ENCODE data around the gene SHE. TPM values are rescaled to one million over a fixed set of nuclear protein-coding genes. Genes with fewer than 3 reads are reported as not detected.

SHE gene
- total RNA-seq, 1 experiment from 2014 or later, result not detected

DNA sequence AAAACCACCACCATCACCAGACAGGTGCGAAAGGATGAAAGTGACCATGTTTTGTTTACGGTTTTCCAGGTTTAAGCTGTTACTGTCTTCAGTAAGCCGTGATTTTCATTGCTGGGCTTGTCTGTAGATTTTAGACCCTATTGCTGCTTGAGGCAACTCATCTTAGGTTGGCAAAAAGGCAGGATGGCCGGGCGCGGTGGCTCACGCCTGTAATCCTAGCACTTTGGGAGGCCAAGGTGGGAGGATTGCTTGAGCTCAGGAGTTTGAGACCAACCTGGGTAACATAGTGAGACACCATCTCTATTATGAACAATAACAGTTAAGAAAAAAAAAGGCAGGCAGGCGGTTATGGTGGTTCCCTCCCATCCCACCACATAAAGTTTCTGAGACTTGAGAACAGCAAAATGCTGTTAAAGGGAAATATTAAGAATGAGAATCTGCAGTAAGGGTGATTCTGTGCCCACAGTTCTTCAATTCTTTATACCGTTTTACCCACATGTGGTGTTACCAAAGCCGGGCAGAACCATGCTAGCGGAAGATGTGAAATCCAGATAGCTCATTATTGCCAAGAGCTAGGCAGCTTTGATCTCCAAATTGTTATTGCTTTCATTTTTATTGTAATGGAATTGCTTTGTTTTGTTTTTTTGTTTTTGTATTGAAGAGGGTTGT lies 34.6 kb downstream of the SHE start:
- H3K4me1 ChIP-seq (ENCODE audit: control insufficient read depth in 1 of 2, insufficient read depth in 2 of 2, low read length in 2 of 2), result peaks cover 12 to 13% of the 10 kb centered on the region in 2 experiments
- RAD21 ChIA-PET (ENCODE audit: low non-redundant PET in 1 of 2, low total read pairs in 2 of 2, uncharacterized antibody in 2 of 2, unreplicated experiment in 2 of 2), result no interaction called here
- no peaks in the 10 kb centered on the region for H3K9me2 ChIP-seq (ENCODE audit: insufficient read depth)
- no peak overlapping the region for H3K27ac ChIP-seq (ENCODE audit: low read depth, low read length)
- ATAC-seq, result no peak
- no peak overlapping the region for H3K4me2 ChIP-seq (ENCODE audit: low read length)
- intact Hi-C loops (cut with micrococcal nuclease), result no loop called here
- CTCF ChIA-PET, result interaction anchor here (0.6 to 2.0 kb wide), 3 partner anchors 12 to 271 kb away, joined by 3 to 6 read pairs (median 5); no protein-coding TSS in a partner anchor
- no peak overlapping the region for H3K4me3 ChIP-seq (replicated peaks in 1 of 2; ENCODE audit: low read depth in 1 of 2, low read length in 2 of 2)
- POLR2A ChIA-PET, result no interaction called here
- BruUV-seq (replicated peaks), result no TSS peak
- no peak overlapping the region for H3K9ac ChIP-seq (ENCODE audit: low read length)
- DNase-seq (ENCODE audit: low read depth, low spot score), result no peak
- H2AFZ ChIP-seq (ENCODE audit: low read depth, low read length, poor library complexity, severe bottlenecking), result no peak overlapping the region
- H4K20me1 ChIP-seq (ENCODE audit: insufficient read depth), result no peaks in the 10 kb centered on the region
- no peaks in the 10 kb centered on the region for H3K36me3 ChIP-seq (ENCODE audit: control insufficient read depth in 1 of 2, insufficient read depth in 2 of 2, low read length in 2 of 2)
- H3K27me3 ChIP-seq (ENCODE audit: insufficient read depth, low read length), result no peaks in the 10 kb centered on the region
- H3K79me2 ChIP-seq (ENCODE audit: insufficient read depth, low read length), result no peaks in the 10 kb centered on the region
- H3K9me3 ChIP-seq (ENCODE audit: control insufficient read depth in 1 of 2, insufficient read depth in 1 of 2, low read depth in 1 of 2, low read length in 2 of 2), result no peaks in the 10 kb centered on the region
- TF ChIP-seq ZNF274 (IDR thresholded peaks at IDR 0.05; ENCODE audit: low read depth, low read length), result no peak

- H2AFZ ChIP-seq (ENCODE audit: low read depth, low read length, poor library complexity, severe bottlenecking), result no peak overlapping the region
- no peaks in the 10 kb centered on the region for H3K9me3 ChIP-seq (ENCODE audit: control insufficient read depth in 1 of 2, insufficient read depth in 1 of 2, low read depth in 1 of 2, low read length in 2 of 2)
- ChIA-PET RAD21 (ENCODE audit: low non-redundant PET in 1 of 2, low total read pairs in 2 of 2, uncharacterized antibody in 2 of 2, unreplicated experiment in 2 of 2) (no interaction called here), POLR2A (no interaction called here), CTCF (interaction anchor here (1.6 kb wide), 1 partner anchor 132 kb away, joined by 3 read pairs; no protein-coding TSS in a partner anchor)
- intact Hi-C loops (cut with micrococcal nuclease), result no loop called here
- H3K36me3 ChIP-seq (ENCODE audit: control insufficient read depth in 1 of 2, insufficient read depth in 2 of 2, low read length in 2 of 2), result no peaks in the 10 kb centered on the region
- BruUV-seq (replicated peaks), result no TSS peak
- DNase-seq (ENCODE audit: low read depth, low spot score) (no peak), ATAC-seq (no peak)
- H3K27ac ChIP-seq (ENCODE audit: low read depth, low read length), result no peak overlapping the region
- H3K4me1 ChIP-seq (ENCODE audit: control insufficient read depth in 1 of 2, insufficient read depth in 2 of 2, low read length in 2 of 2), result peaks cover 15 to 19% of the 10 kb centered on the region in 2 experiments
- H3K9ac ChIP-seq (ENCODE audit: low read length), result no peak overlapping the region
- H4K20me1 ChIP-seq (ENCODE audit: insufficient read depth), result no peaks in the 10 kb centered on the region
- H3K27me3 ChIP-seq (ENCODE audit: insufficient read depth, low read length), result no peaks in the 10 kb centered on the region
- H3K4me3 ChIP-seq (replicated peaks in 1 of 2; ENCODE audit: low read depth in 1 of 2, low read length in 2 of 2), result no peak overlapping the region
- TF ChIP-seq, protein P1, sequence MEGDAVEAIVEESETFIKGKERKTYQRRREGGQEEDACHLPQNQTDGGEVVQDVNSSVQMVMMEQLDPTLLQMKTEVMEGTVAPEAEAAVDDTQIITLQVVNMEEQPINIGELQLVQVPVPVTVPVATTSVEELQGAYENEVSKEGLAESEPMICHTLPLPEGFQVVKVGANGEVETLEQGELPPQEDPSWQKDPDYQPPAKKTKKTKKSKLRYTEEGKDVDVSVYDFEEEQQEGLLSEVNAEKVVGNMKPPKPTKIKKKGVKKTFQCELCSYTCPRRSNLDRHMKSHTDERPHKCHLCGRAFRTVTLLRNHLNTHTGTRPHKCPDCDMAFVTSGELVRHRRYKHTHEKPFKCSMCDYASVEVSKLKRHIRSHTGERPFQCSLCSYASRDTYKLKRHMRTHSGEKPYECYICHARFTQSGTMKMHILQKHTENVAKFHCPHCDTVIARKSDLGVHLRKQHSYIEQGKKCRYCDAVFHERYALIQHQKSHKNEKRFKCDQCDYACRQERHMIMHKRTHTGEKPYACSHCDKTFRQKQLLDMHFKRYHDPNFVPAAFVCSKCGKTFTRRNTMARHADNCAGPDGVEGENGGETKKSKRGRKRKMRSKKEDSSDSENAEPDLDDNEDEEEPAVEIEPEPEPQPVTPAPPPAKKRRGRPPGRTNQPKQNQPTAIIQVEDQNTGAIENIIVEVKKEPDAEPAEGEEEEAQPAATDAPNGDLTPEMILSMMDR (IDR thresholded peaks at IDR 0.05 in 2 of 3, conservative IDR thresholded peaks at IDR 0.05 in 1 of 3; ENCODE audit: borderline replicate concordance in 1 of 3, insufficient read depth in 1 of 3, low read depth in 2 of 3, low read length in 2 of 3), result 0 out of 6 replicates have a peak, but pooled peaks of 1 of the 3 experiments have one; percentile 5
- TF ChIP-seq TCF7L2 (IDR thresholded peaks at IDR 0.05; ENCODE audit: borderline replicate concordance, extremely low read depth, insufficient read depth, insufficient read length) (no peak), ZFX (IDR thresholded peaks at IDR 0.05) (no peak), SIN3A (IDR thresholded peaks at IDR 0.05; ENCODE audit: low read depth) (no peak), REST (IDR thresholded peaks at IDR 0.05; ENCODE audit: low read depth) (no peak), RAD21 (IDR thresholded peaks at IDR 0.05; ENCODE audit: low read depth) (peak; percentile 32; the same call in 1 of the 2 replicates), CBX3 (IDR thresholded peaks at IDR 0.05; ENCODE audit: low read depth) (no peak)
- no peaks in the 10 kb centered on the region for H3K9me2 ChIP-seq (ENCODE audit: insufficient read depth)
- no peak overlapping the region for H3K4me2 ChIP-seq (ENCODE audit: low read length)
- H3K79me2 ChIP-seq (ENCODE audit: insufficient read depth, low read length), result no peaks in the 10 kb centered on the region
These were observed 35.2 kb downstream of the SHE start for GRCh38 chr1:154466921-154467417.
